IPS-18c (cell line): ENCODE measurements around the gene CYP3A7.
"Not testable (repeated sequence)": the region's sequence is repeated elsewhere in the genome, so short reads cannot be mapped to it uniquely, and the experiment has no call there.

Experiments
- H3K4me3 ChIP-seq: 2 replicates; pipeline ENCODE4 v1.7.0; 2013; ENCODE audit warnings: low read depth, mild to moderate bottlenecking, low read length, moderate library complexity; ENCODE audit not compliant: insufficient read depth
- H3K9me3 ChIP-seq: one replicate; pipeline ENCODE4 v1.6.1; 2013; ENCODE audit warnings: mild to moderate bottlenecking, low read length, moderate library complexity; ENCODE audit not compliant: control insufficient read depth, insufficient read depth

Gene CYP3A7

GRCh38 chr7:99734987-99735386, at the start of gene CYP3A7:
Gene CYP3A7 (minus strand): TSS chr7:99735196. CDS start chr7:99735093, 103 bp downstream.
- Histone ChIP-seq H3K4me3 (no peak within 1 kb of the TSS), H3K9me3 (peaks cover 4% of the 10 kb centered on the region)

- Histone ChIP-seq H3K9me3 (no peaks in the 10 kb centered on the region), H3K4me3 (no peak within 1 kb of the TSS)
Observed at GRCh38 chr7:99784007-99784406, 49.0 kb upstream of the CYP3A7 start, which contains the start of gene CYP3A4. Gene CYP3A4 (minus strand): TSS chr7:99784184. CDS start chr7:99784081, 103 bp downstream.

- Histone ChIP-seq H3K4me3 (no peak overlapping the region), H3K9me3 (no peaks in the 10 kb centered on the region)
Observed at GRCh38 chr7:99782012-99782953, 47.3 kb upstream of the CYP3A7 start.

- no peaks in the 10 kb centered on the region for H3K9me3 ChIP-seq
- H3K4me3 ChIP-seq = no peak overlapping the region
Observed at GRCh38 chr7:99780588-99780987, 45.6 kb upstream of the CYP3A7 start.

GRCh38 chr7:99779949-99780348, 45.0 kb upstream of the CYP3A7 start:
- Histone ChIP-seq H3K4me3 (no peak overlapping the region), H3K9me3 (no peaks in the 10 kb centered on the region)

GRCh38 chr7:99778880-99779279, 43.9 kb upstream of the CYP3A7 start:
- no peak overlapping the region for H3K4me3 ChIP-seq

GRCh38 chr7:99773395-99773794, 38.4 kb upstream of the CYP3A7 start:
- H3K4me3 ChIP-seq, H3K9me3 ChIP-seq: not testable (repeated sequence)

More at GRCh38 chr7:99778880-99779279, 43.9 kb upstream of the CYP3A7 start:
- no peaks in the 10 kb centered on the region for H3K9me3 ChIP-seq

- Histone ChIP-seq H3K9me3 (no peaks in the 10 kb centered on the region), H3K4me3 (no peak overlapping the region)
Observed at GRCh38 chr7:99772565-99772964, 37.6 kb upstream of the CYP3A7 start.

GRCh38 chr7:99769494-99769893, 34.5 kb upstream of the CYP3A7 start:
- H3K4me3 ChIP-seq = not testable (repeated sequence)

GRCh38 chr7:99768471-99768870, 33.5 kb upstream of the CYP3A7 start:
- H3K4me3 ChIP-seq = no peak overlapping the region
- no peaks in the 10 kb centered on the region for H3K9me3 ChIP-seq

More at GRCh38 chr7:99769494-99769893, 34.5 kb upstream of the CYP3A7 start:
- not testable (repeated sequence) for H3K9me3 ChIP-seq

- H3K9me3 ChIP-seq = no peaks in the 10 kb centered on the region
- no peak overlapping the region for H3K4me3 ChIP-seq
Observed at GRCh38 chr7:99767662-99768061, 32.7 kb upstream of the CYP3A7 start.

- H3K4me3 ChIP-seq = no peak overlapping the region
Observed at GRCh38 chr7:99766484-99767099, 31.6 kb upstream of the CYP3A7 start.

GRCh38 chr7:99764478-99764877, 29.5 kb upstream of the CYP3A7 start:
- no peaks in the 10 kb centered on the region for H3K9me3 ChIP-seq
- no peak overlapping the region for H3K4me3 ChIP-seq

More at GRCh38 chr7:99766484-99767099, 31.6 kb upstream of the CYP3A7 start:
- no peaks in the 10 kb centered on the region for H3K9me3 ChIP-seq

GRCh38 chr7:99762680-99763327, 27.8 kb upstream of the CYP3A7 start:
- H3K4me3 ChIP-seq = no peak overlapping the region
- H3K9me3 ChIP-seq = no peaks in the 10 kb centered on the region

GRCh38 chr7:99755085-99755484, 20.1 kb upstream of the CYP3A7 start:
- no peak overlapping the region for H3K4me3 ChIP-seq
- no peaks in the 10 kb centered on the region for H3K9me3 ChIP-seq

GRCh38 chr7:99752356-99752755, 17.4 kb upstream of the CYP3A7 start:
- Histone ChIP-seq H3K4me3 (no peak overlapping the region), H3K9me3 (no peaks in the 10 kb centered on the region)

GRCh38 chr7:99751322-99752052, 16.5 kb upstream of the CYP3A7 start:
- not testable (repeated sequence) for H3K9me3 ChIP-seq, H3K4me3 ChIP-seq
